ENCODE results near the gene CORO1C.

DNA sequence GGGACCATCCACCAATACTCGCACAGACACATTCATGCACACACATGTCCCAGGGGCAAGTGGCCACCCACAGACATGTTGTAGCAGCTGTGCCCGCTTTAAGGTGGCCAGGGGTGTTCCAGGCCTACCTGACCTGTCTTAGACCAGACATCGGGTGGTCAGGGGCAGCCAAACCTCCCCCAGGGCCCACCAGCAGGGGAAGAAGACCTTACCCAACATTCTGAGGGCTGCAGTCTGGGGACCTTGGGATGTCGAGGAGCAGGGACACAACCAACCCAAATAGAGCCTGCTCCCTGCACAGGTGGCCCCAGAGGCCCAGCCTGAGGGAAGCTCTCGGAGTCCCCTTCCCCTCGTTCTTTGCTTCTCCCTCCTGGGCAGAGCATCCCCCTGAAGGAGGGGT, 131.8 kb downstream of the CORO1C start:
- no peak for TF ChIP-seq POLR2A (IDR thresholded peaks at IDR 0.05; ENCODE audit: low read depth)
- no peak for TF ChIP-seq POLR2AphosphoS5 (IDR thresholded peaks at IDR 0.05)
- TF ChIP-seq, protein P1, sequence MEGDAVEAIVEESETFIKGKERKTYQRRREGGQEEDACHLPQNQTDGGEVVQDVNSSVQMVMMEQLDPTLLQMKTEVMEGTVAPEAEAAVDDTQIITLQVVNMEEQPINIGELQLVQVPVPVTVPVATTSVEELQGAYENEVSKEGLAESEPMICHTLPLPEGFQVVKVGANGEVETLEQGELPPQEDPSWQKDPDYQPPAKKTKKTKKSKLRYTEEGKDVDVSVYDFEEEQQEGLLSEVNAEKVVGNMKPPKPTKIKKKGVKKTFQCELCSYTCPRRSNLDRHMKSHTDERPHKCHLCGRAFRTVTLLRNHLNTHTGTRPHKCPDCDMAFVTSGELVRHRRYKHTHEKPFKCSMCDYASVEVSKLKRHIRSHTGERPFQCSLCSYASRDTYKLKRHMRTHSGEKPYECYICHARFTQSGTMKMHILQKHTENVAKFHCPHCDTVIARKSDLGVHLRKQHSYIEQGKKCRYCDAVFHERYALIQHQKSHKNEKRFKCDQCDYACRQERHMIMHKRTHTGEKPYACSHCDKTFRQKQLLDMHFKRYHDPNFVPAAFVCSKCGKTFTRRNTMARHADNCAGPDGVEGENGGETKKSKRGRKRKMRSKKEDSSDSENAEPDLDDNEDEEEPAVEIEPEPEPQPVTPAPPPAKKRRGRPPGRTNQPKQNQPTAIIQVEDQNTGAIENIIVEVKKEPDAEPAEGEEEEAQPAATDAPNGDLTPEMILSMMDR (IDR thresholded peaks at IDR 0.05) = no peak
